GM18868 (cell line): ENCODE data around the gene NTM.

Source experiments
- ATAC-seq: cut with Tn5 transposase; IDR thresholded peaks from one replicate; pipeline ENCODE4 v1.9.1; 2021; ENCODE audit warnings: mild to moderate bottlenecking, moderate library complexity; ENCODE audit not compliant: unreplicated experiment

The NTM gene

DNA sequence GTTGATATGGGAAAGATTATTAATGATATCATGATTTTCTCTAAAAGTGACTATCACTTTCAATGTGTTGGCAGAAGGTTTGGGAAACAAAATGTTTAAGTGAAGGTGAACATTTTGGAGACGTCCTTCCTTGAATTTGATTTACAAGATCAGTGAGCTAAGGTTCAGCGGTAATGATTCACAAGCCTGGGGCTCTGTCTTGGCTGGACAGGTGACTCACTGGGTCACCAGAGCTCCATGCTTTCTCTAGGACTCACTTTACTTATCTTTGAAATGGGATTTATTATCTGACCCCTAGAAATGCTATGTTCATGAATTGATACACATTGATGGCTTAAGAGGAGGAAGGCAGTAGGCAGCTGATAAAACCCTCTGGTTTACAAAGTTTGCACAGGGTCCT, 437.5 kb downstream of the NTM start:
- ATAC-seq, result no peak

DNA sequence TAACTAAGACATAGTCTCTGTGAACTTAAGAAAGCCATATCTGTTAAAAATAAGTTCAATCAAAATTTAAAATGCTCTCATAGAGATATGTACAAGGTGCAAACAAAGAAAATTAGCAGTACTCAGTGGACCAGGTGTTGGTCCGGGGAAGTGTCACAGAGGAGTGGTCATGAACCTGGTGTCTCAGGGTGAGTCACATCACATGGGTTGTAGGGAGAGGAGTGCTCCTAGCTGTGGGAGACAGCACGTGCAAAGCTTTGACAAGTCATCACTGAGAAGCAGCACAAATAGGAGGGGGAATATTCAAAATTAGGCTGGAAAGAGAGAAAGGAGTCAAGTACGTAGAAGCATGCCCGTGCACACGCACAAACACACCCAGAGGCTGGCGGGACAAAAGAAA, 438.1 kb downstream of the NTM start:
- ATAC-seq, result no peak

DNA sequence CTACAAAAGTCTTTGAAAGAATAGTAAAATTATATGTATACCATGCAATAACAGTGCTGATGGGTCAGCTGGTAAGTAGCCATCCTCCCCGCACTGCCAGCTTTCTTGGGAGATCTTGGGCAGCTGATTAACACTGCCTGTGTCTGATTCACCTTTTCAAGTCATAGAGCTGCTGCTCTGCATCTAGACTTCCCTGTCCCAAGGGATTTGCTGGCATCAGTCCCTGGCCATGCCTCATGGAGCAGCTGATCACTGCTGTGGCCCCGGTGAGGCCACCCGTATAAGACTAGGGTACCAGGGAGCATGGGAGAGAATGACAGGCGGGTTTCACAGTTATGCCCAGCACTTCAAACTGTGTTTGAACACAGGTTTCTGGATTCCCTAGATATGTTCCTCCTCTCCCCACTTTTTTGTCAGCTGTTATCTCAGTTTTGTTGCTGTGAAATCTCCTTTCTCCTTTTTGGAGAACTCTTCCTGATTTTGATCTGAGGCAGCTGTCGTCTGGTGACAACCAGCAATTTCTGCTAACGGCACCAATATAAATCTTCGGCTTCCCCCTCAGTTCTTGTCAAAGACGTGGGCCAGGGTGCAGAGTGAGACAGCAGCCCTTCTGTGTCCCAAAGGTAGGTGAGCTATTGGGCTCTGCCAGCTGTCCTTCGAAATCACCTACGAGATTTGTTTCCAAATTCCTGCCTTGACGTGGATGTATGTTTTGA, 438.9 kb downstream of the NTM start:
- no peak for ATAC-seq

DNA sequence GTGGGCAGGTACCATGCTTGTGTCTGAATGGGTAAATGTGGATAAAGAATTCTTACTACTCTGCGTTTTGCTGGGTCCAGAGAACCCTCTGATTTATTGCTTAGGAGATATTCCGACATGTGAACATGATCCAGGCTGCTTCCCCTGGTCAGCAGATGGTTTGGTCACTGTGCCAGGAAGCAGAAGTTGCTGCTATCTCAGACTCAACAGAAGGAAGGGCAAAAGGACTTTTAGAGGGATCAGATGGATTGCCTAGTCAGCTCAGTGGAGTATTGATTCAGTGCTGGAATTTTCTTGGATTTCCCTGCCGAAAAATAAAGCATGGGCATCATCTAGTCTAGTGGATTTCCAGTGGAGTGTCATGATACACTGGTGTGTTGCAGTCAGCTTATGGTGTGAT, 440.1 kb downstream of the NTM start:
- no peak for ATAC-seq

DNA sequence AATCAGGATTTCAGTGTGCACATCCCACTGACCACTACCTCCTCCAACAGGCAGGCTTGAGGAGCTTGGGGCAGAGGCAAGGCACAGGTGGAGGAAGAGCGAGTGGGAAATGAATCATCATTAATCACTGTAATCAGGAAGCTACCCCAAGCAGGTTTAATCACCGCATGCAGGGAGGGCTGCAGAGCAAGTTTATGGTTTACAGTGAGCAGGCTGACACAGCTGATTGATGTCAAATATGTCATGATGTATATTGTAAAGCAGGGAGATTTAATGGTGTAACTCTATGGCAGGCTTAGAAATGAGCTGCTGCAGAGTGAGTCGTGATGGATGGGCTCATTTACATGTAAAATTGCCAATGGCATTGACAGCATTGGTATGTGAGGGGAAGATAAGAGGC, 441.0 kb downstream of the NTM start:
- ATAC-seq, result no peak

DNA sequence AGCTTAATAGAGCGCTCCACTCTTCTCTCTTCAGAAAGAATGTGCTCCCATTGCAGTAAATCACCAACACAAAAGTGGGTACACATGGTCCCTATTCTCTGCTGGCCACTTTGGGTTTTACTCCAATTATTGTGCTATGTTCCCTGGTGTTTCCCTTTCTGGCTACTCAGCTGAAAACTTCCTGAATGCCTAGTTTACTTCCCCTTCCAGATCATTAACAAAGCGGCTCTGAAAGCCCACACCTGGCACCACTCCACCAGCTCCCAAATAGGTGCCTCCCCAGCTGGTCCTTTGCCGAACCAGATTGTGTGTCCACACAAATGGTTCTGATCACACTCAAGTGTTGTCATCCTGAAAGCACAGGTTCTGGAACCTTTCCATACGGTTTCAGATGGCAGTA, 443.7 kb downstream of the NTM start:
- ATAC-seq, result no peak

DNA sequence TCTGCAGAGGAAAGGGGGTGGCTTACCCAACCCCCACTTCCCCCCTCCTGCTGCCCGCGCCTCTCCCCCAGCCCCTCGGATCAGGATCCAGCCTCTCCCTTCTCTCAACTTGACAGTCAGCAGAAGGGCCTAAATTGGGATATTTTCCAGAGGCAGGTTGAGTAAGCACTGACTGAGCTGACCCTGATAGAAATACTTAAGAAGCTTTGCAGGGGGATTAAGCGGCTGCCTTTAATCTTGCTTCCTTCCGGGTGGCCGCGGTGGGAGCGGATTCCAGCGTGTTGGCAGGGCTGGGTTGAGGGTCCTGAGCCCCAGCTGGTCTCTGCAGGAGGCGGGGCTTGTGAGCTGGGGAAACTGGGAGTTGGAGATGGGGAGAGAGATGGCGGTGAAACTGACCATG, 445.2 kb downstream of the NTM start:
- ATAC-seq, result no peak

DNA sequence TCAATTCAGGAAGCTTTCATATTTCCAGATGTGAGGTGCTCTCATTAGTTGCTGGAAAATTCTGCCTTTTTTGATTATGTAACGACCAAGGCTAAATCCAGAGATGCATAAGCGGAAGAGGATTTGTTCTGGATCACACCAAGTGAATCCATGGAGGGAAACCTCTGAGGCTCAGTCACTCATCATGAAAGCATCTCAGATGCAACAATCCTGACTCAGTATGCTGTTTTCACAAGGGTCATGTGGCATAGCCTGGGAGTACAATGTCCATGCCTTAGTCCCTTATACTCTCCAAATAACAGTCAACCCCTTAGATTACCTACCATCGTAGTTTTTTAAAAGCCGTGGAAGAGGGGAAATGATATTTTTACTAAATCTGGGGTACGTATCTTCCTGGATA, 445.6 kb downstream of the NTM start:
- no peak for ATAC-seq

DNA sequence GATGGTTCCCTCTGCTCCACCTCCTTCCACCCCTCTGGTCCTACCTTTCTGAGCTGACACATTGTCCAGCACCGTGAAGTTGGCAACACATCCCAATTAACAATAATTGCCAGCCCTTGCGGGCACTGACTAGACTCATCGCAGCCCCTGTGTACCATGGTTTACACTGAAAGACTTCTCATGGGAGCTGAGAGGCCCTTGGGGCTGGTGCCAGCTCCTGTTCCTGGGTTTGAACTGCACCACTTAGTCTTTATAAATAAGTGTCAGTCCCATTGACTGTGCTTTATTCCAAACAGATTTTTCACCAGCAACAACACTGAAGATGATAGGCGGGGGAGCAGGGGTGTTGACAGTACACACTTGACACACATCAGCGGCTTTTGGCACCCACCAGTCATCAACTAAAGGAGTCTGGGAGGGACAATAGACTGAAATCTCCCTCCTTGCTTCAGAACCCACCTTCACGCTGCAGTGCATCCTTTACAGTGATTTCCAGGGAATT, 447.3 kb downstream of the NTM start:
- no peak for ATAC-seq

DNA sequence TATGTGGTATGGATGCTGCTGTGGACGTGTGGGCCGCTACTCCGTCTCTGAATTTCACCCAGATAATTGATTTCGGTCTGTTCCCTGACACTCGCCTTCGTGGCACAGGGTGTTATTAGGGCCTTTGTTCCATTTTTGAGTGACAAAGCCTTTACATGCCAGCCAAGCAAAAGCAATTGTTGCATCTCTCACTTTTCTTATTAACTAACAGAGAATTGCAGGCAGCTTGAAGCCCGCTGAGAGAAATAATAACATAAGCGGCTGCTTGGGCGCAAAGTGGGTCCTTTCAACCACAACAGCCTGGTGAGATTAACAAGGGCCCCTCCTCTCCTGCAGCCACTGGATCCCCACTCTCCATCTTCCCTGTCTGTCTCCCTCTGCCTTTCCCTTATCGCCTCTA, 449.4 kb downstream of the NTM start:
- no peak for ATAC-seq

DNA sequence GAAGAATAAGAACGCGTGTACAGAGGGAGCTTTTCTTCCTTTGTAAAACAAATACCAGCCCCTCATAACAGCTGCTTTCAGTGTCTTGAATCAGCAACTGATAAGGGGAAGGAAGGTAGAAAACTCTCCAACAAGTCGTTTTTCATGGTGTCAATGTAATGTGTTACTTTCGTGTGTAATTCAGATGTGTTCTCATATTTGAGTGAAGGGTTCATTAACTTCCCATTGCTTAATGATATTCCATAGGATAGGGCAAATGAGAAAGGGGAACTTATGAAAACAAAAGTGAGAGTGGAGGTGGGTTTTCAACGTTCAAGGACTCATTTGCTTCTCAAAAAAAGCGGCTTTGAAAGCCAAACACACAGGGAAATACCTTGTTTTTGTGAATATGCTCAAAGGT, 452.1 kb downstream of the NTM start:
- no peak for ATAC-seq

DNA sequence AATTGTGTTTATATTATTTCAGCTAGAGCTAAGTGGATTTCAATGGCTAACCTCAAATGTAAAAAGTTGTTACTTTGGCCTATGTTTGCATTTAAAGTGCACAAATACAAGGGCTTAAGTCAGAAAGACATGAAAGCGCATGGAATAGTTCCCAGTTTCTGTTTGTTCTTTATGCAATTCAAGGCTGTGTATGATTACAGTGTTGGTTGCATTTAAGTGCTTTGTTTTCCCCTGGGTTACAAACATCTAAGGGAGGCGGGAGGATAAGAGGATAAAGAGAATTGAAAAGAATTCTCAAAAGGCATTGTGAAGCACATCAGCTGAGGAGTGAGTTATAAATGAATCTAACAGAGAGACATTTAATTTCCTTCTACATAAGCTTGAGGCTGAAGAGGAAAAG, 453.4 kb downstream of the NTM start:
- no peak for ATAC-seq

DNA sequence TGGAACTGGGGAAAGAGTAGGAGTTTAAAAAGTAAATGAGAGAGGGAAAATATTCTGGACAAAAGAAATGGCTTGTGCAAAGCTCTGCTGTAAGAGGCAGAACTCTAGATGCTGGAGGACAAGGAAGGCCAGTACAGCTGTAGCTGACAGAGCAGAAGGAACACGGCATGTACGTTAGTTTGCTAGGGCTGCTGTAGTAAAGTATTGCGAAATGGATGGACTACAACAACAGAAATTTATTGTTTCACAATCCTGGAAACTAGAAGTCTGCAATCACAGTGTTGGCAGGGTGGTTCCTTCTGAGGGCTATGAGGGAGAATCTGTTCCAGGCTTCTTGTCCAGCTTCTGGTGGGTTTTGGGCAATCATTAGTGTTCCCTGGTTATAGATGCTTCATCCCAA, 454.4 kb downstream of the NTM start:
- ATAC-seq, result no peak

DNA sequence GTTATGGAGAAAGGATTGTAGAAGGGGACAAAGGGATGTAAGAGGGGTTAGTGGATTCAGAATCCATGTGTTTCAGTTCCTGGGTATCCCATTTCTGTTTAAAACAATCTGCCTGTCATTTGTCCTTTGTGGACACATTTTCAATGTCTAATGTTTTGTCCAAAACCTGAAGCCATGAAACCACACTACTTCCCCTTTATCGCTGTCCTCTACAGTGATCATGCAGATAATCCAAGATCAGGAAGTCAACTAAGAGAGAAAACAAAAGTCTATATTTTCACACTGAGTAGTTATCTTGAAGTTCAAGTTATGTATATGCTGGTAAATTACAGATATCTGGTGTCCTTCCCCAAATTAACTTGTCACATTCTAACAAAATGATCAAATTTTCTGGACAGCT, 457.0 kb downstream of the NTM start:
- no peak for ATAC-seq

DNA sequence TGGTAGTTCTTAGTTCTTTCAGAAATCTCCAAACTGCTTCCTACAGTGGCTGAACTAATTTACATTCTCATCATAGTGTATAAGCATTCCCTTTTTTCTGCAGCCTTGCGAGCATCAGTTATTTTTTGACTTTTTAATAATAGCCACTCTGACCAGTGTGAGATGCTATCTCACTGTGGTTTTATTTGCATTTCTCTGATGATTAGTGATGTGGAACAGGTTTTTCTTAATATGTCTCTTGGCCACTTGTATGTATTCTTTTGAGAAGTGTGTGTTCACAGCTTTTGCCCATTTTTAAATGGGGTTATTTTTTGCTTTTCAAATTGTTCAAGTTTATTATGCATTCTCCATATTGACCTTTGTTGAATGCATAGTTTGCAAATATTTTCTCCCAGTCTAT, 459.3 kb downstream of the NTM start:
- no peak for ATAC-seq

DNA sequence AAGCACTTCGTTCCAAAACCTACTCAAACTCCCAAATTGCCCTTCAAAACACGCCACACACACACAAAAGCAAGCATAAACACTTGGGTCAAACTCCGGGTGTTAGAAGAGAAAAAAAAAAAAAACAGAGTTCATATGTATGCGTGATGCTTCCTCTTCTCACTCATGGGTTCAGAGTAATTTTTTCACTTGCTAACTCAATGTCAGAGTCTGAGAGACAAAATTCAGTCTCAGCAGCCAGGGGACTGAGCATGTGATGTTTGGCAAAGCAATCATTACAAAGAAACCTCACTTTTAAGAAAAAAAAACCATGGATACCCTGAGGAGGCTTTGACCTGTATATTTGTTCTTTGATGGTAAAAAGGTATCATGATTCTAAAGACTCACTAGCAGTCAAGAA, 461.7 kb downstream of the NTM start:
- no peak for ATAC-seq

DNA sequence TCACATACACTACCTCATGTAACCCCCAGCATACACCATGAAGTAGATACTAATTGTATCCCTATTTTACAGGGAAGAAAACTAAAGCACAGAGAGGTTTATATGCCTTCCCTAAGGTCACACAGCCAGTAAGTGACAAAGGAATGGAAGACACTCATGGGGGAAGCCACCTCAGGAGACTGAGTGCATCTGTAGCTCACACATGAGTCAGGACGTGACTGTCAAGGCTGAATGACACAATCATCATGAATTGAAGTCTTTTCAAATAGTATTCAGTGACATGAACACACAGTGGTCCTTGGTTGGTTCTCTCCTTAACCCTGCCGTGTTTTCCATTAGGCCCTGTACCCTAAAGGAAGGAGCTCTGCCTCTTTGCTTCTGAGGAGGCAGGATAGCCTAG, 463.0 kb downstream of the NTM start:
- no peak for ATAC-seq

DNA sequence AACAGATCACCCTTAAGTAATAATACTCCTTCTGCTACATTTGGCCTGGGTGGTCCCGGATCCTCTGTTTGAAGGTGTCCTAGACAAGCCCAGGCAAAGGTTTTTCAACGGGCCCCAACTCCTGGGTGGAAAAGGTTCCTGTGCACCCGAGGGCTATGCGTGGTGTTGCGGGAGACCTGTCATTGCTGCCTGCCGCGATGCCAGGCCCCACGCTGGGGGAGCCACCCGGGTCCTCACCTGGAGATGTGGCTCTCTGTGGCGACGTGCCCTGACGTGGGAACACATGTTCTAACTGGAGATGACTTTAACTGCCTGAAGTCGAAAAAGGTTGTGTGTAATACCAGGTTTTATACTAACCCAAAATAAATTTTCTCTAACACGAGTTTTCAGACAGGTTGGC, 467.1 kb downstream of the NTM start:
- ATAC-seq, result no peak

DNA sequence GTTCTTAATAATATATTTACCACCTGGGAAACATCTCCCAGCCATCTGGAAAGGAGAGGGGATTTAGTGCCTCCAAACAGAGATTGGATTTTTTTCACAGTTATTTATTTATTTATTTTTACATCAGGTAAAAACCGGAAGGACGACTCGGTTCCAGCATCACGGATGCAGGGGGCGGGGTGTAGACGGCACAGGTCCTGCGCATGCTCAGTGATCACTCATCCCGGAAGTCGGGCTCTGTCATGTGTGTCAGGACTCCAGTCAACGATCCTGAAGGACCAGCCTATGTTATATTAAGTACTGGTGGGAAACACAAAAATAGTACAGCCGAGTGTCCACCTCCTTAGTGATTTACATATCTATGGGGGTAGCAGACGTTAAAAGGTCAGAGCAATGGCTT, 467.6 kb downstream of the NTM start:
- ATAC-seq, result no peak

DNA sequence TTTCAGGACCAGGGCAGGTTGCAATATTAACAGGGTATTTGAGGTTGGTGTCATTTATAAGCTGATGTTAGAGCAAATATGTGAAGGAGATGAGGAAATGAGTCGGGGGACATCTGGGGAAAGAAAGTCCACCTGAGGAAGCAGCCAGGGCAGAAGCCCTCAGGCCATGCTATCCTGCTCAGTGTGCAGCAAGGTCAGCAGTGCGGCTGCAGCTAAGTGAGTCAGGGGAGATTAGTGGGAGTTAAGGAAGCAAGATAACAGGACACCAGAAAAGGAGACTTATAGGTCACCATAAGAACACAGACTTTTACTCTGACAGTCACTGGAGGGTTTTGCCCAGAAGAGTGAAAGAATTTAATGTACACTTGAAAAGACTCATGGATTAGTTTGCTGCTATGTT, 468.9 kb downstream of the NTM start:
- ATAC-seq, result no peak

DNA sequence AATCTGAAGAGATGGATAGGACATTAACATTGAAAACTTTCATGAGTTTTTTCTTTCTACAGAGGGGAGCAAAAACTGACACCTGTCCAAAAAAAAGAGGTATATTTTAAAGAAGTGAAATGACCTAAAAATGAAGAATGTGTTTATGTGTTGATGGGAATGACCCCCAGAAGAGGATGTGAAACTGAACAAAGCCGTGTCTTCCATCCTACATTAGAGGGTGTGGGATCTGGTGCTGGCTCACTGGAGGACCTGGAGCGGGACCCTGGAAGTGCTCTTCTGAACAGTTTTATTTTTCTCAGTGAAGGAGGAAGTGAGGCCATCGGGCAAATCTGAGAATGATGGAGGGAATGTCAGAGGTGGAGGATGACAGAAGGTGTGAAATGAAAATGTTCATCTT, 470.1 kb downstream of the NTM start:
- no peak for ATAC-seq

DNA sequence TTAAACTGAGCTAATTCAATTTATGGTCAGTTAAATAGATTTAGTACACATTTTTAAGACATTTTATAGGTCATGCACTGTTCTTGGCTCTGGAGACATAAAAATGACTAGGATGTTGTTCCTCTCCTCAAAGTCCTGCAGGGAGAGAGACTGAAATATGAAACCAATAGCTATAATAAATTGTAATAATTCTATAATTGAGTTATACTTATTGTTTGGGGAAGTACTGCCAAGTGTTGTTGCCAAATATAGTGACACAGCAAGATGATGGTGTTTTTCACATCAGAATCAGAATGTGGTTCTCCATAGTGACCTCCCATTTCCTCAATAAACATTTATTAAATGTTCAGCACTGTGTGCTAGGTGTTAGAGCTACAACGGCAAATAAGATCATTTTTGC, 470.6 kb downstream of the NTM start:
- no peak for ATAC-seq

DNA sequence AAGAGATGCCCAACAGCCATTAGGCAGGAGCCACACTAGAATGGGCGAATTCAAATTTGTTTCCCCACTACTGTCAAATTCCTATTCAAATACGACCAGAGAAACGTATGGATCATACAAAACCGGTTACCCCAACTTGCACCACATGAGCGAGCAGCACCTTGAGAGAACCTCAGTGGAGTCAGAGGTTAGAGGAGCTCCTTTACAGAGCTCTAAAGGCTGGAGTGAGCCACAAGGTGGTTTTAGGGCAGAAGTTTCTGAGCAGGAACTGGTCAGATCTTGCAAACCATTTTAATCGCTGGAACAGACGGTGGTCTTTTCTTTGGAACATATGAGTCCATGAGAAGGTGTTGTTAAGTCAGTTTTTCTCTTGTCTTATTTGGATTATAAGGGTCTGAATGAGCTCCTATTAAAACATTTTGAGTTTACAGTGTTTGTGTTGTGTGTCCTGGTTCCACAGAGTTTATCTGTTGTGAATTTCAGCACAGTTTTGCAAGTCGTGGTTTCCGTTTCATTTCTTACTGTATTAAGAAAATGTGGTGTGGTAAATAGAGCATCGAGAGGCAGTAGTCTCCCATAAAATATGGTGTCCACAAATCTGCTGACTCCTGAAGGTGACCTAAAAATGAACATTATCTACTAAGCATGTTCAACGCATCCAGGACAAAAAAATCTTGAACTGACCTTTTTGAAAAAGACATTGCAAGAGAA, 471.7 kb downstream of the NTM start:
- no peak for ATAC-seq
